ENCODE measurements around the gene FAM163A.

FAM163A gene

GRCh38 chr1:179750630-179751029 is 7.5 kb downstream of the FAM163A start:
- H3K27ac ChIP-seq = no peak overlapping the region
- no peak for TF ChIP-seq CTCF (IDR thresholded peaks at IDR 0.05)
- TF ChIP-seq ZFX (IDR thresholded peaks at IDR 0.05; ENCODE audit: borderline replicate concordance) = no peak

- TF ChIP-seq CTCF (IDR thresholded peaks at IDR 0.05) = no peak
- TF ChIP-seq ZFX (IDR thresholded peaks at IDR 0.05; ENCODE audit: borderline replicate concordance) = no peak
- H3K27ac ChIP-seq = no peak overlapping the region
Observed at GRCh38 chr1:179753061-179753460, 10.0 kb downstream of the FAM163A start.

- no peak overlapping the region for H3K27ac ChIP-seq
- TF ChIP-seq ZFX (IDR thresholded peaks at IDR 0.05; ENCODE audit: borderline replicate concordance) (no peak), CTCF (IDR thresholded peaks at IDR 0.05) (no peak)
Observed at GRCh38 chr1:179754041-179754624, 11.0 kb downstream of the FAM163A start.

GRCh38 chr1:179757933-179758332 is 14.8 kb downstream of the FAM163A start:
- TF ChIP-seq ZFX (IDR thresholded peaks at IDR 0.05; ENCODE audit: borderline replicate concordance) (no peak), CTCF (IDR thresholded peaks at IDR 0.05) (no peak)
- no peak overlapping the region for H3K27ac ChIP-seq

- no peak for TF ChIP-seq ZFX (IDR thresholded peaks at IDR 0.05; ENCODE audit: borderline replicate concordance)
- no peak for TF ChIP-seq CTCF (IDR thresholded peaks at IDR 0.05)
Observed at GRCh38 chr1:179760521-179760920, 17.4 kb downstream of the FAM163A start.

GRCh38 chr1:179761296-179761695 is 18.2 kb downstream of the FAM163A start:
- H3K27ac ChIP-seq = no peak overlapping the region
- no peak for TF ChIP-seq ZFX (IDR thresholded peaks at IDR 0.05; ENCODE audit: borderline replicate concordance)
- no peak for TF ChIP-seq CTCF (IDR thresholded peaks at IDR 0.05)

More at GRCh38 chr1:179760521-179760920, 17.4 kb downstream of the FAM163A start:
- no peak overlapping the region for H3K27ac ChIP-seq

GRCh38 chr1:179761846-179762640 is 19.0 kb downstream of the FAM163A start:
- no peak for TF ChIP-seq ZFX (IDR thresholded peaks at IDR 0.05; ENCODE audit: borderline replicate concordance)
- TF ChIP-seq CTCF (IDR thresholded peaks at IDR 0.05) = no peak
- no peak overlapping the region for H3K27ac ChIP-seq
